Skeletal muscle satellite cell (primary cell): ENCODE measurements around the gene GCNT4. TPM values are rescaled to one million over a fixed set of nuclear protein-coding genes. Genes with fewer than 3 reads are reported as not detected.
"Not testable (repeated sequence)": the region's sequence is repeated elsewhere in the genome, so short reads cannot be mapped to it uniquely, and the experiment has no call there.

Source experiments
- H3K27me3 ChIP-seq: 2 replicates; pipeline ENCODE4 v1.7.0; 2013; ENCODE audit warnings: low read length; ENCODE audit not compliant: control insufficient read depth, insufficient read depth
- H3K36me3 ChIP-seq: 2 replicates; pipeline ENCODE4 v1.7.0; 2013; ENCODE audit warnings: mild to moderate bottlenecking, control low read depth, low read length; ENCODE audit not compliant: insufficient read depth
- H3K4me1 ChIP-seq: 2 replicates; pipeline ENCODE4 v1.7.0; 2013; ENCODE audit warnings: low read length; ENCODE audit not compliant: control insufficient read depth, insufficient read depth
- H3K4me2 ChIP-seq: 2 replicates; pipeline ENCODE4 v1.7.0; 2013; ENCODE audit warnings: mild to moderate bottlenecking, low read length
- H3K4me3 ChIP-seq: 2 replicates; pipeline ENCODE4 v1.7.0; 2013; ENCODE audit warnings: low read length
- H3K9ac ChIP-seq: 2 replicates; pipeline ENCODE4 v1.7.0; 2013; ENCODE audit warnings: mild to moderate bottlenecking, low read depth, low read length, moderate library complexity
- H3K9me3 ChIP-seq: replicated peaks from 2 replicates; pipeline ENCODE4 v1.7.0; 2013; ENCODE audit warnings: mild to moderate bottlenecking, control low read depth, low read length
- total RNA-seq: library from RNA; depleted of rRNA; stranded (reverse); fragments of >200 nt; gene quantifications from 2 replicates; pipeline ENCODE4 v1.2.3, GENCODE V29; 2012; rRNA removed

GCNT4 gene
- 0.22 and 0.25 TPM in 2 replicates for total RNA-seq

GRCh38 chr5:75052192-75053053 lies at the start of gene GCNT4:
Gene GCNT4, minus strand, starts transcription at chr5:75052558. Its CDS starts 22,521 bp downstream, at chr5:75030037.
- peak within 1 kb of the TSS; percentile 73 for H3K9ac ChIP-seq
- peak within 1 kb of the TSS; percentile 92 for H3K4me2 ChIP-seq
- H3K27me3 ChIP-seq: peaks cover 11% of the 10 kb centered on the region
- H3K9me3 ChIP-seq: no peaks in the 10 kb centered on the region
- peaks cover 12% of the 10 kb centered on the region for H3K4me1 ChIP-seq
- H3K4me3 ChIP-seq: peak within 1 kb of the TSS; percentile 88
- H3K36me3 ChIP-seq: no peaks in the 10 kb centered on the region

GRCh38 chr5:75095956-75096355 lies 43.6 kb upstream of the GCNT4 start:
- H3K27me3 ChIP-seq: peaks cover 11% of the 10 kb centered on the region
- H3K4me3 ChIP-seq, H3K4me1 ChIP-seq, H3K9me3 ChIP-seq, H3K36me3 ChIP-seq, H3K4me2 ChIP-seq, H3K9ac ChIP-seq: not testable (repeated sequence)

DNA sequence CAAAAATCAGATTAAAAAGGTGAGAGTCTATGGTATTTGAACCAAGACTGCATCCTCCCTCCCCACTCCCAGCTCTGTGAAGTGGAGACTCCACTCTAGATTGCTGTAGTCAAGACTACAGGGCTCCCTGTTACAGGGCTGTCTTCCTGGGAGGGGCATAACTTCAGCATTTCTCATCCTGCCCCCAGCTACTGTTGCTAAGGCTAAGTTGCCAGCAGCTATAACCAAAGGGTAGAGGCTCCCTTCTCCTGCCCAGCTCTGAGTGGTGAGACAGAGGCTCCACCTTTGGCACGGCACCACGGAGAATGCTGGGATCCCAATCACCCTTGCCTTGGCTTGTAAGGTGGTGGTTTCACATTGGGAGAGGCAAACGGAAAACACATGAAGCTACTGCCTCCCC lies 39.2 kb upstream of the GCNT4 start:
- Histone ChIP-seq H3K4me2 (no peak overlapping the region), H3K27me3 (peaks cover 11% of the 10 kb centered on the region), H3K9ac (no peak overlapping the region), H3K4me1 (no peaks in the 10 kb centered on the region), H3K36me3 (no peaks in the 10 kb centered on the region), H3K4me3 (no peak overlapping the region), H3K9me3 (no peaks in the 10 kb centered on the region)

DNA sequence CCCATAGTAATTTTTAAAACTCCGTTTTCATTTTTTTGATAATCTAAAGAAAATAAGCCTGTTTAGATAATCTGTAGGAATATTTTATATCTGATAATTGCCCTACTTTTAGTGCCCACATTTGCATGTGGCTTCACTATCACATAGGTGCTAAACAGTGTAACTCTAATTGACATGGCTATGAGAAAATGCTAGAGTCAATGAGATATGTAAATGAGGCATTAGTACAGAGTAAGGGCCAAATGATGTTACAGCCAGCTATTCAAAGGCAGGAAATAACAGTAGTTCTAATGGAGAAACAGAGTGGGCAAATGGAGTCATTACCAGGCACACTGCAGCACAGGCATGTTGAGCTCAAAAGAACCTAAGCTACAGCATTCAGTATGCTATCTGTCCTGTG lies 37.3 kb upstream of the GCNT4 start:
- Histone ChIP-seq H3K9ac (no peak overlapping the region), H3K4me3 (no peak overlapping the region), H3K4me1 (no peaks in the 10 kb centered on the region), H3K9me3 (no peaks in the 10 kb centered on the region), H3K27me3 (peaks cover 11% of the 10 kb centered on the region), H3K4me2 (no peak overlapping the region), H3K36me3 (no peaks in the 10 kb centered on the region)

- Histone ChIP-seq H3K4me1 (no peaks in the 10 kb centered on the region), H3K4me2 (no peak overlapping the region), H3K9ac (no peak overlapping the region), H3K4me3 (no peak overlapping the region), H3K9me3 (no peaks in the 10 kb centered on the region), H3K36me3 (no peaks in the 10 kb centered on the region), H3K27me3 (peaks cover 11% of the 10 kb centered on the region)
Observed at GRCh38 chr5:75089137-75089536, 36.8 kb upstream of the GCNT4 start.

DNA sequence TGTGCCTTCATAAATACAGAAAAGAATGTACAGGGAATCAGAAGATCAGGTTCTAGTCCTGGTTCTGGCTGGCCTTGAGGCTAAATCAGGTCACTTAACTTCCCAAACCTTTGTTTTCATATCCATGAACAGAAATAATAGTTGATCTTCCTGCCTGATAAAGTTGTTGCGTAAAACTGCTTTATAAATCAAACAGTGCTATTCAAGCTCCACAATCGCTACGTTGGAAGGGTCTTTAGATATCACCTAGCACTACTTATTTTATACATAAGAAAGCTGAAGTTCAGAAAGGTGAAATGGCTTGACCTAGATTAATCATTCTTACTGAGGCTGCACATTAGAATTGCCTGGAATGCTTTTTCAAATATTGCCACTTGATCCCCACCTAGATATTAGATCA lies 36.3 kb upstream of the GCNT4 start:
- H3K9ac ChIP-seq: no peak overlapping the region
- H3K4me1 ChIP-seq: no peaks in the 10 kb centered on the region
- peaks cover 11% of the 10 kb centered on the region for H3K27me3 ChIP-seq
- no peak overlapping the region for H3K4me3 ChIP-seq
- no peak overlapping the region for H3K4me2 ChIP-seq
- H3K9me3 ChIP-seq: no peaks in the 10 kb centered on the region
- no peaks in the 10 kb centered on the region for H3K36me3 ChIP-seq

- Histone ChIP-seq H3K4me2 (no peak overlapping the region), H3K9me3 (no peaks in the 10 kb centered on the region), H3K36me3 (no peaks in the 10 kb centered on the region), H3K4me1 (no peaks in the 10 kb centered on the region), H3K4me3 (no peak overlapping the region), H3K27me3 (peaks cover 7% of the 10 kb centered on the region), H3K9ac (no peak overlapping the region)
Observed at GRCh38 chr5:75081510-75081909, 29.2 kb upstream of the GCNT4 start.

DNA sequence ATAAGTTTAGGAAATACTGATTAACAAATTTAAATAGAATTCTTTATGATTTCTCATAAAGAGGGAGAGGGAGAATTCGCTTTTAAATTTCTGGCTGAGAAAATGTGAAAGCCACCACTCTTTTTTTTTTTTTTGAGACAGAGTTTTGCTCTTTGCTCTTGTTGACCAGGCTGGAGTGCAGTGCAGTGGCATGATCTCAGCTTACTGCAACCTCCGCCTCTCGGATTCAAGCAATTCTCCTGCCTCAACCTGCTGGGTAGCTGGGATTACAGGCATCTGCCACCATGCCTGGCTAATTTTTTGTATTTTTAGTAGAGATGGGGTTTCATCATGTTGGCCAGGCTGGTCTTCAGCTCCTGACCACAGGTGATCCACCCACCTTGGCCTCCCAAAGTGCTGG lies 27.0 kb upstream of the GCNT4 start:
- not testable (repeated sequence) for H3K36me3 ChIP-seq, H3K9me3 ChIP-seq, H3K4me3 ChIP-seq, H3K4me1 ChIP-seq, H3K27me3 ChIP-seq, H3K4me2 ChIP-seq, H3K9ac ChIP-seq

- H3K9me3 ChIP-seq: no peaks in the 10 kb centered on the region
- H3K4me3 ChIP-seq: no peak overlapping the region
- H3K9ac ChIP-seq: no peak overlapping the region
- no peaks in the 10 kb centered on the region for H3K4me1 ChIP-seq
- no peak overlapping the region for H3K4me2 ChIP-seq
- H3K27me3 ChIP-seq: peaks cover 11% of the 10 kb centered on the region
- no peaks in the 10 kb centered on the region for H3K36me3 ChIP-seq
Observed at GRCh38 chr5:75078027-75078426, 25.7 kb upstream of the GCNT4 start.

- Histone ChIP-seq H3K4me1 (no peaks in the 10 kb centered on the region), H3K4me3 (no peak overlapping the region), H3K4me2 (no peak overlapping the region), H3K9ac (no peak overlapping the region), H3K36me3 (no peaks in the 10 kb centered on the region), H3K27me3 (peaks cover 15% of the 10 kb centered on the region), H3K9me3 (no peaks in the 10 kb centered on the region)
Observed at GRCh38 chr5:75072061-75072460, 19.7 kb upstream of the GCNT4 start.

GRCh38 chr5:75071100-75071499 lies 18.7 kb upstream of the GCNT4 start:
- Histone ChIP-seq H3K4me2 (no peak overlapping the region), H3K4me3 (no peak overlapping the region)

DNA sequence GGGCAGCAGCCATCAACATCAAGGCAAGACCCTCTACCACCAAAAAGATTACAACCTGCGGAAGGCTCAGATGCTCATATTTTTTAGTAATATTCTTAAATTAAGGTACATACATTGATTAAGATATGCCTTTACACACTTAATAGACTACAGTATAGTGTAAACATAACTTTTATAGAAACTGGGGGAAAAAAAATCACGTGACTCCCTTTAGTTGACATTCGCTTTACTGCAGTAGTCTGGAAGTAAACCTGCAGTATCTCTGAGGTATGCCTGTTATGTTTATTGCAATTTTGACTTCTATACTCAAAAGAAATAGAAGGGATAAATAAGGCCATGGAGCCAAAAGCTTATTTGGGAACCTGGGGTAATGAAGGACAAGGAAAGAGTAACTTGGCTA lies 15.1 kb upstream of the GCNT4 start:
- Histone ChIP-seq H3K4me1 (no peaks in the 10 kb centered on the region), H3K27me3 (peaks cover 11% of the 10 kb centered on the region)

More at GRCh38 chr5:75071100-75071499, 18.7 kb upstream of the GCNT4 start:
- no peaks in the 10 kb centered on the region for H3K36me3 ChIP-seq
- no peaks in the 10 kb centered on the region for H3K9me3 ChIP-seq
- no peak overlapping the region for H3K9ac ChIP-seq
- no peaks in the 10 kb centered on the region for H3K4me1 ChIP-seq
- peaks cover 15% of the 10 kb centered on the region for H3K27me3 ChIP-seq

More for the DNA sequence above, 15.1 kb upstream of the GCNT4 start:
- Histone ChIP-seq H3K36me3 (no peaks in the 10 kb centered on the region), H3K4me2 (no peak overlapping the region), H3K9me3 (no peaks in the 10 kb centered on the region), H3K9ac (no peak overlapping the region), H3K4me3 (no peak overlapping the region)
